ENCODE results near the gene PDGFC.

GRCh38 chr4:156981262-156981769, 9.7 kb upstream of the PDGFC start:
- TF ChIP-seq EZH2phosphoT487 (IDR thresholded peaks at IDR 0.05; ENCODE audit: low read depth, severe bottlenecking, unreplicated experiment) (no peak), CTCF (IDR thresholded peaks at IDR 0.05; ENCODE audit: poor library complexity) (no peak)

All from hepatocyte (in vitro differentiated cells).